Frontal cortex (tissue), 4 donors: ENCODE data around the gene ST6GALNAC3. TPM values are rescaled to one million over a fixed set of nuclear protein-coding genes. Genes with fewer than 3 reads are reported as not detected.
A peak's percentile ranks its signal among the peaks of the same experiment; 100 is the strongest.

Source experiments
- DNase-seq, 2 donors: peaks; one replicate each; pipeline ENCODE4 v3.0.0; 2012; ENCODE audit warnings: low spot score in 2 of 2
- FAIRE-seq: peaks from 2 replicates; lab custom pipeline; 2012; peaks lifted over from hg19 to GRCh38; lab: Jason Lieb, UNC
- total RNA-seq: library from RNA; depleted of rRNA; stranded (reverse); fragments of >200 nt; gene quantifications from one replicate; pipeline ENCODE4 v1.2.3, GENCODE V29; 2014
- donor health status: control.
- donor health status: control.
- donor health status: control.

Gene ST6GALNAC3
- total RNA-seq, 1 donor from 2014 or later: 14.3 TPM

DNA sequence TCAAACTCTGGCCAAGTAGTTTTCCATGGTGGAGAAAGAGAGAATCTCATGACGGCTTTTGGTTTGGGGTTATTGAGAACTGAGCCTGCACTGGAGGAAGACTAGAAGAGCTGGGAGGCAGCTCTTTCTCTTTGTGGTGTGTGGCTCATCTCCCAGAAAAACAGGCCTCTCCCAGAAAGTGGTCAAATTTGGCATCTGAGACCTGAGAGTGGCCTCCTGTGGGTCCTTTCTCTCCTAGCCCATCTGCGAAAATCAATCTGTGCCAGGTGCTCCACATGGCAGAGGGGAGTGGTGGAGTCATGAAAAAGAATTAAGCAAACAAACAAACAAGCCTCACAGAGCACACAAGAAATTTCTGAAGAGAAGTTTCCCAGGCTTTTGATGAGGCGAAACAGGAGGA, 305.0 kb downstream of the ST6GALNAC3 start:
- FAIRE-seq (no peak), DNase-seq (no peak)

DNA sequence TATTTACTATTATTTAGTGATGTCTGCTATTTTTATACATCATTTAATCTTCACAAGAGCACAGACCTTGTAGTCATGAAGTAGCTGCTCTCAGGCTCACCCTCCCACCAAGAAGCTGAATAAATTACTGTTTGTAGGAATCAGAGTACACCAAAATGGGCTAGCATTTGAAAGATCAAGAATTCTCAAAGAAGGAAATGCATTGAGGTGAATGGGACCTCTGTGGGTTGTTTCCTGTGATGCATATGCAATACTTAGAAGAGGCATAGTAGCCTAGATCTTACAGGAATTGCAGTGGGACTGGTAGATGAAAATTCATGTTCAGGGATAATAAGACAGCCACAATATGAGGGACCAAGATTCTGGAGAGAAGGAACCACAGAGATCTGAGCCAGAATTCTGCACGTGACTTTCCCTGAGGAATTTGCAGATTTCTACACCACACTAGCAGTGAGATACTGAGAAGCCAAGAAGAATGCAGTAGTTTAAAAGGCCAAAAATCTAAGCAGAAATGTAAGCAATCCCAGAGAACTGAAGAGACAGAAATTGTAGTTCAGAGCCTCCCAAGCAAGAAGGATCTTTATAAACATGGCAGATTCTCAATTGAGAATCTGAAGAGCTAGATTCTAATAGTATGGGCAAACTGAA, 307.0 kb downstream of the ST6GALNAC3 start:
- FAIRE-seq: no peak

DNA sequence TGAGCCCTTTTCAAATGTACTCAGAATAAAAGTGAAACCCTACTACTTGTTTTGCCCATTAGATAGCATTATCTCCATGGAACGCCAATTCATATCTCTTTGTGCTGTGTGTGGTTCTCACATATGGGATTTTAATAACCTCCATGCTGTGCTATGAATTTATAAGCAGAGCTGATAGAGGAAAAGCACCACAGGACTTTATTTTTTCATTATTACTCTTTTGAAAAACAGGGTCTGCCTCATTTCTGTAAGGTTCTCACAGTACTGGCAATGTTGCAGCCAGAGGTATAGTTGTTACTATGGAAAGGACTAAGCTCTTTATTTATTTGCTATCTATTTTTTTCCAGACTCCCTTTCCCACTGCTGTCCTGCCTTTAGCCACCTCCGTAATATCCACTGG, 313.7 kb downstream of the ST6GALNAC3 start:
- FAIRE-seq (no peak), DNase-seq (no peak)

More for the DNA sequence above, 307.0 kb downstream of the ST6GALNAC3 start:
- no peak for DNase-seq

DNA sequence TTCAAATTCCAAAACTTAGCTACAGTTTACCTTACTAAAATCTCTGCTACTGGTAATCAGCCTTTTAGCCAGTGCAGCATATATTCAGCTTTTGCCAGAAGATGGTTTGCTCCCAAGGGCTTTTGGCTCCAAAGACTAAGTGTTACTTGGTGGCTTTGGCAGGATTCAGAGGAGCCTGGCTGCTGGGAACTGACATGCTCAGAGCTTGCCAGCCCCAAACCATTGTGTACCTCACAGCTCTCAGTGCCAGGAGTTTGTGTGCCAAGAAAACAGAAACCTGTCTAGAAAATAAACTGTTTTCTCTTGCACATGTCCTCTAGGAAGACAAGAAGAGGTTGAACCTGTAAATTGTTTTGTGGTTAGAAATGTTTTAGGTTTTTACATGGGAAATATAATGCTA, 315.9 kb downstream of the ST6GALNAC3 start:
- DNase-seq (peak; percentile 2 to 20), FAIRE-seq (no peak)

DNA sequence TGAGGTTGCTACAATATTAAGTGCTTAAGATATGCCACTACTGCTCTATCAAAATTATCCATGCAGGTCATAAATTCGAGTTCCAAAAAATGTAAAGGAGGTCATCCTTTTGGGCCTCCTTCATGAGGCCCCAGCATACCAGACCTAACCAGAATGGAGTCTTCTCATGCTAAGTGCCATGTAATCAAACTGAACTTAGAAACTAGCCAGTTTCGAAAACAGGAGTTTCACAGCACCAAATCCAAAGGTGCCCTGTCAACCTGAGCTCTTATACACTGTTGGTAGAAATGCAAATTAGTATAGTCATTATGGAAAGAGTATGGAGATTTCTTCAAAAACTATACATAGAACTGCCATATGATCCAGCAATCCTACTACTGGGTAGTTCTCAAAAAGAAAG, 320.5 kb downstream of the ST6GALNAC3 start:
- FAIRE-seq (no peak), DNase-seq (no peak)

DNA sequence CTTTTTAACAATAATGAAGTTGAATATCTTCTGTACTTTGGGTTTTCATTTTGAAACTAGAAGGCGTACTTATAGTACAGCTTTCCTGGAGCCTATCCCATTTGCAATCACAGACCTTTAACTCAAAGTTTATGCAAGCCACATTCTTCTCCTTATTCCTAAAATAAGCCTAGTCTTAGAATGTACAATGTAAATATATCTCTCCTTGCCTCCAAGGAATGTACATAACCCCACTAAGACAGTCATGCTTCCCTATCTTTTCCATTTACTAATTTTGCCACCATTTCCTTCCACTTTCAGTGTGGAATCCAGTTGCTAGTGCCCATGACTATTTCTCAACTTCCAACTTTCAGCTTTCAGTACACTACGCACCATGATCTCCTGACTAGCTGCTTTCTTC, 327.6 kb downstream of the ST6GALNAC3 start:
- no peak for DNase-seq
- no peak for FAIRE-seq

DNA sequence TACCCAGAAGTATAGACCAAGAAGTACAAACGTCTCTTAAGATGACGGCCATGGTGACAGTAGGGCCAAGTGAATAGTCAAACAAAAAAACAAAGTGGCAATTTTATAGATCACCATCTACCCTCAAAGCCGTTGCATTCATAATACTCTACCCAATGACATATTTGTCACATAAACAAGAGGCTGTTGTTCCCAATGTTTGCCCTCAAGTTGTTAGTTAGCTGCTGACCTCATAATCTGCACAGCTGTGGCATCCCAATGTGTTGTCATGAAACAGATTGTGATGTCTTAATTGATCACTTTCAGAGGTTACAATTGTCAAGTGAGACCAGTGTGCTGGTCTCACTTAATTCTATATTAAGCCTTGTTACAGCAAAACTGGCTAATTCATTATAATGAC, 333.8 kb downstream of the ST6GALNAC3 start:
- DNase-seq (no peak), FAIRE-seq (no peak)

DNA sequence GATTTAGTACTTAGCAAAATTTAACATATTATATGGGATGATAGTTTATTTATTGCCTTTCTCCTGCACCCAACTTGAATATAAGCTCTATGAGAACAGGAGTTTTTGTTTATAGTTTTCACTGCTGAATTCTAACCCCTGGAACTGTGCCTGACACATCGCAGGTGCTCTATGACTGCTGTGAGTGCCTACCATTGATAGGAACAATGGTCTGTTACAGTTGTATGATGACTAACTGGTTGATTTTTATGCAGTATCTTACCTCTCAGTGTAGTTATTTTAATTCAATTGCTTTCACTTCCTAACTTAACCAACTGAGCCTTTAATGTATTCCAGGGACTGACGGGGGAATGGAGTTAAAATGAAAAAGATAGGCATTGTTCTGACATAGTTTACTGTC, 336.0 kb downstream of the ST6GALNAC3 start:
- DNase-seq: no peak

DNA sequence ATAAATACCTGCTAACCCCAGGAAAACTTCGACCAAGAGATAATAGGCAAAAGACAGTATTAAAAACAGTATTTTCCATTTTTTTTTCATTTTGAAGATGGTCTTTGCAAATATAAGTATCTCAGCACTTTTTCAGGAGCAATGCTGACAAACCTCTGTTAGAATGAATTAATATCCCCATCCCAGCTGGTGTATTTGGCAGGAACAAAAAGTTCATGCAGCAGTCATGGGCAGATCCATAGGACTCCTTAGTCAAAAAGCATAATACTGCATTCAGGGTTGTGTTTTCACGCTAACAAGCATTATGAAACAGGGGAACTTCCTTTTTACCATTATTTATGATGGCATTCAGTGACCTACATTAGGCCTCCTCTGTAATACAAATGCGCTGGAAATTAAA, 344.0 kb downstream of the ST6GALNAC3 start:
- FAIRE-seq: no peak
- DNase-seq: no peak

More for the DNA sequence above, 336.0 kb downstream of the ST6GALNAC3 start:
- FAIRE-seq: no peak

DNA sequence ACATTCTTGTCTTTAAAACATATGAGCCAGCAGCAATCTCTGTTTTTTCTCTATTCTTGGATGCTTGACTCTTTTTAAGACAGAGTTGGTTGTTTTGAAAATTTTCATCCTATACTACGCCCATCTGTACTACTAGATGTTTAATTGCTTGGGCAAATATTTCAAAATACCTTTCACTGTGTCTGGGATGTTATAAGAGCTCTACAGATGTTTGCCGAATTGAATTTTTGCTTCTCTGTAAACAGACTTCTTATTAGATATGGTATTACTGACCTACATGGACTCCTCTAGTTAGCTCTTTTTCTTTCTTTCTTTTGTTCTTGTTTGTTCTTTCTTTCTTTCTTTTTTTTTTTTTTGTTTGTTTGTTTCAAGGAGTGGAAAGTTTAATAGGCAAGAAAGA, 345.1 kb downstream of the ST6GALNAC3 start:
- no peak for DNase-seq
- FAIRE-seq: no peak

DNA sequence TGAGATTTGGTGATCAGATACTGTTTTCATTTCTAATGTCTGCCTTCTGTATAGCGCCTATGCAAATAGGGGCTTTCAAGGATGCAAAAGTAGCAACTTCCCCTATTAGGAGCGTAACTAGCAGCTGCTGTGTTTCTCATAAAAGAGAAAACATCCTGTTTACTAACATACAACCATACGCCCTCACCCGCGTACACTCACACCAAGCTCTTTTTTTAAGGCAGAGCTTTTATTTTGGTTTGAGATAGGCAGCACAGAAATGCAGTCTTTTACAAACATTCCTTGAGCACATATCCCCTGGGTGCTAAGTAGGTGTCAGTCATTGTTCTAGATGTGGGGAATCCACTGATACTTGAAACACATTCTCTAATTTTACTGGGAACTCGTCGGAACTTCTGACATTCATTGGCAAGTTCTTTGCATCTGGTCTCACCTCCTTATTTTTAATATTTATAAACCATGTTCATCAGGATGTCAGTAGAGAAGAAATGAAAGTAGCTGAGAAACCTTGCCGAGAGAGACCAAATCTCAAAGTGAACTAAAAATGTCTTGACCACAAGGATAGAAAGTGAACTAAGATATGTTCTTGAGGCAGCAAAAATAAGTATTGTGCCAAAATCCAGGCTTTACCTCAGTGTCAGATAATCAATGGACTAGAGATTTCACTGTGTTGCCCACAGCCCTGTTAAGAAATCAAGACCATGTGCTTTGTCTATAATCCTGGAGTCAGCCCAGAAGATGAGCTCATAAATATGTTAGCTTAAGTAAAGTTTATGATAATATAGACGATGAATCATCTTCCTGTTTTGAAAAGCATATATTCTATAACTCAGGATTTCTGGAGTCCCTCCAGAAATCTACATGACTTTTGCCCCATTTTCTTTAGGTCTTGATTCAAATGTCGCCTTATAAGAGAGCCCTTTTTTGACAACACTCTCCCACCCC, 350.9 kb downstream of the ST6GALNAC3 start:
- FAIRE-seq (no peak), DNase-seq (no peak)

DNA sequence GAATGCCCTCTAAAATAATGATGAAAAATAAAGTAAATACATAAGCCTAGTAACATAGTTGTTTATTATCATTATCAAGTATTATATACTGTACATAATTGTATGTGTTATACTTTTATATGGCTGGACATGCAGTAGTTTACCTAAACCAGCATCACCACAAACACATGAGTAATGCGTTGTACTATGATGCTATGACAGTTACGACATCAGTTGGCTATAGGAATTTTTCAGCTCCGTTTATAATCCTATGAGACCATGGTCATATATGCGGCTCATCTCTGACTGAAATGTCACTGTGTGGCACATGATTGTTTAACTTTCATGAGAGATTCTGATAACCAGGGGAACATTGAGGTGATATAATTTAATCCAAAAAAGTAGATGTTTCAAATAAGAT, 352.1 kb downstream of the ST6GALNAC3 start:
- FAIRE-seq: no peak
- no peak for DNase-seq

DNA sequence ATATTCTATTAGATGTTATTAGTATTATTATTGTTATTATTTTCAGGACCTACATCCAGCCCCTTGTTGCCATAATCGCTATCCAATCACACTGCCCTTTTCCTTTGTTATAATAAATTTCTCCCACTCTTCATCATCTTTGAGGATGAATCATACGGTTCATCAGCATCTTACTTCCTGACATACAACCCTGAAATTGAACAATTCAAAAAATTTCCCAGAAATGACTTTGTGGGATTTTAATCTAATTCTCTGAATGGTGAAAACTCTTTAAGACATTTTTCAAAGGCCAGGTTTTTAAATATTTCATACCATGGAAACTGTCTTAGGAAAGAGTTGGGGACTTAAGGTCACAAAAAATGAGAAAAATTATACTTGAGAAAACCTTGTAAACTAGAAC, 353.5 kb downstream of the ST6GALNAC3 start:
- DNase-seq (no peak), FAIRE-seq (no peak)

DNA sequence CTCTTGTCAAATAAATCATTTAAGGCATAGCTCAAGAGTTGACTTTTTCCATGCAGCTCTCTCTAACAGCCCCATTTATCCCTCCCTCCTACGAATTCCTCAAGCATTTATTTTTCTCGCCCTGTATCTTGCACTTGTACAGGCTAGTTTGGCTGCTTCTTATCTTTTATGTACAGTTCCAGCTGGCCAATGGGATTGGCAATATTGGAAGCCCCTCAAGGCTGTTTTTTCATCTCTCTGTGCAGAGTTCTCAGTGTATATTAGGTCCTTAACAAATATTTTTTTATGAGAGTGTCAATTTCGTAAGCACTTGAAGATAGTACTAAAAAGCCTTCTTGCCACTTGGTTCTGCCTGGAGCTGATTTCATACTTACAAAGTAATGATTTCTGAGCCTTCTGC, 356.0 kb downstream of the ST6GALNAC3 start:
- no peak for DNase-seq
- no peak for FAIRE-seq

DNA sequence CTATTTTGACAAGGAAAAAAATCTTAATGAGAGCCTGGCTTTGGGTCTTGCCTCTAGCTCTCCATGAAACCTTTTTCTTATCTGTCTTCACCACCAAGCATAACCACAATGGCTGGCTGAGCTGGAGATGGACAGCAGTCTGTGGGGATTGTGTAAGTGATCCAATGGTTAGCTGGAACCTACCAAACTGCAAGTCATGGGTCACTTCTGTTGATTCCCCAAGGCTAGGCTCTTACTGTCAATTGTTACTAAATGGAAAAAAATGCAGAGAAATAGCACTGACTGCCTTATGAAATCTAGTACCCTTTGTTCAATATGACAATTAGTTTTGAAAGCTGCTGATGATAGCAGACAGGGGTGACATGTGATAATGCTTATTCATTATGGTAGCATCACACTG, 359.0 kb downstream of the ST6GALNAC3 start:
- FAIRE-seq (no peak), DNase-seq (no peak)

DNA sequence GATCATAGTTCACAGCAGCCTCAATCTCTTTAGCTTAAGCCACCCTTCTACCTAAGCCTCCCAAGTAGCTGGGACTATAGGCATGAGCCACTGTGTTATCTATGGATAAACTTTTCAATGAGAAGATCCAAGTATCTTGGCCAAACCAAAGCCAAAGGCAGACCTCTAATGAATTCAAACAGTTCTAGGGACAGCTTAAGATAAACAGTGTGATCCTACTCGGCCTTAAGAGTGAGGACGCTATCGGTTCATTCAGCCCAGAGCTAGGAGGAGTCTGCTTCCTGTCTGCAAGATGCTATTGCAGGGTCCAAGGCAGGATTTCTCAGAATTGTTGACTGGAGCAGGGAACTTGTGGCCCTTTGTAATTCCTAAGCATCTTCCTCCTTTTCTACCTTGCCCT, 368.7 kb downstream of the ST6GALNAC3 start:
- no peak for FAIRE-seq
- DNase-seq: no peak

DNA sequence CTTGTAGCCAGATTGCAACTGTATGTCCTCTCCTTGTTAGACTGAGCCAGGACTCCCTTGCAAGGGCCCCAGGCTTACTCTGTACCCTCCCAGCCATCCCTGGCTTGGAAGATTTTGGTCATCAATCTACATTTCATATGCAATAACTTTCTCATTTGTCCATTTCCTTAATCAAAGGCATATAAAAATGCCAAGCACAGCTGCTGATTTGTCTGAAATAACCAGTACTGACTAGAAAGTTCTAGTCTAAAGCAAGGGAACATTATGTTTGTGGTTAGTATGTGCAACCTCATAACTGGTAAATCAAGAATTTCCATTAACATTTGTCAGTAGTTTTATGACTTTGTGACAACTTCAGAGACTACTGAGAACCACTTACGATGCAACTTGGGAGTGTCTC, 370.2 kb downstream of the ST6GALNAC3 start:
- FAIRE-seq (no peak), DNase-seq (no peak)

DNA sequence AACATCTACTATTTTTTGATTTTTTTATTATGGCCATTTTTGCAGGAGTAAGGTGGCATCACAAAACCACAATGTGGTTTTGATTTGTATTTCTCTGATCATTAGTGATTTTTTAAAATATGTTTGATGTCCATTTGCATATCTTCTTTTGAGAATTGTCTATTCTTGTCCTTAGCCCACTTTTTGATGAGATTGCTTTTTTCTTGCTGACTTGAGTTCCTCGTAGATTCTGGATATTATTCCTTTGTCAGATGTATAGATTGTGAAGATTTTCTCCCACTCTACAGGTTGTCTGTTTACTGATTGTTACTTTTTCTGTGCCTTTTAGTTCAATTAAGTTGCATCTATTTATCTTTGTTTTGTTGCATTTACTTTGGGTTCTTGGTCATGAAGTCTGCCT, 375.7 kb downstream of the ST6GALNAC3 start:
- no peak for DNase-seq
- FAIRE-seq: no peak

DNA sequence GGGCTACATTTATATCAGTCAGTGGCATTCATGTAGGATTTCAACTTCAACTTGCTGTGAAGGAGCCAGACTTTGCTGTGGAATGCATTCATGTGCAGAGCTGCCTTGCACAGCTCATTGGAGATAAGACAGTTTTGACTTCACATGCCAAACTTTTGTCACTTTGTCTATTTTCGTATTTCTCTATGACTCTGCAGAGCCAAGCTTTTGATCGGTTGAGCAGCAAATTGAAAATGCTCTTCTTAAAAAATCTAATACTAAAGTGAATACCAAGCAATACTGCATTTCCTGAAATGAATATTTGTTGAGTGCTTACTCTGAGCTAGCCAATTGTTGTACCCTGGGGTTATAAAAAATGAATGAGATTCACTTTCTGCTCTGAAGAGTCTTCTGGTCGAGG, 388.7 kb downstream of the ST6GALNAC3 start:
- DNase-seq (no peak), FAIRE-seq (no peak)

DNA sequence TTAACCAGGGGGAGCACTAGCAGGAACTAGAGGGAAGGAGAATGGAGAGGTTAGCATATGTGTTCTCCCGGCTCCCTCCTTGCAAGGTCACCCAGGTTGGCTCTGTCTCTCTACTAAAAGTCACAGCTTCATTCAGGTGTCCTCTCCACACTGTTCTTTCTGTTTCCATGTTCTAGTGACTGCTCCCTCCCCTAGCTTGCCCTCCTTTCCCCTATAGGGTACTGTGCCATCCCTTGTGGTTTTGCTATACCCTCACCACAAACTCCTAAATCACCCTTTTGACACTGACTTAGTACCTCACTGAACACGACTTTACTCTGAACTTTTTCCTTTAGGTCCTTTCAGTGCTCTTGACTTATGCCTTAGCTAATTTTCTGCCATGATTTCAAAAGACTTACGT, 389.3 kb downstream of the ST6GALNAC3 start:
- FAIRE-seq: no peak
- DNase-seq: no peak

DNA sequence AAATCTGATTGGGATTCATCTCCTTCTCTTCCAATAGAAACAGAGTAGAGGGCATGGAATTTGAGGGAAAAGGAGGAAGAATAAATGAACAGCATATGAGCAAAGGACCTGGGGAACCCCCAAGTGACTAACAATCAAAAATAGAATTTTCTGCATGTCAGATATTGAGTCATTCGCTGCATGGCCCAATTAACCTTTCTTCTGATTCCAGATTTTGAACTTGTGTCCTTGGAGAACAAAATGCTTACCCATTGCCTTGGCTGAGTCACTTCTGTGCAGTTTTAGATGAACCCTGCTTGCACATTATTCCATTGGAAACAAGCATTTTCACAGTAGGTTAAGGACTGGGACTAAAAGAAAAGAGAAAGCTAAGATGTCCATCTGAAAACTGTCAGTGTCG, 390.5 kb downstream of the ST6GALNAC3 start:
- no peak for FAIRE-seq
- DNase-seq: no peak
